ENCODE results near the gene ZRSR2. TPM values are rescaled to one million over a fixed set of nuclear protein-coding genes. Genes with fewer than 3 reads are reported as not detected.

ZRSR2 gene
- polyA plus RNA-seq, 1 donor from 2014 or later, result 11.2 TPM

DNA sequence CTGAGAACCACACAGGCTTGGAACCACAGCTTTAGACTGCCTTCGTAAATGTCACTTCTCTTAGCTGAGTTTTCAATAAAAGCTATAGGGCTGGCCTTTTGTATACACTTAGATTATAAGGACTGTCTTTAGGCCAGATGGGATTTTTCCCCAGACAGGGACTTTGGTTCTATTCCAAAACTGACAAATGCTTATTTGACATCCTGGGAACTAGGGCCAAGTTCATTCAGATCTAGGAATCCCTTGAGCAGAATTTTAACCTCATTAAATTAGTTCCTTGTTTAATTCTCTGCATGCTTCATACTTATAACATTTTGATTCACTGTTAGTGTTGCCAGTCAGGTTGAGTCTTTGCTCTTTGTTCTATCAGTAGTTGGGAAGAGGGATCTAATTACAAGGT lies 23.1 kb downstream of the ZRSR2 start:
- Histone ChIP-seq H3K9me2 (ENCODE audit: insufficient read depth, low read length) (no peaks in the 10 kb centered on the region), H4K20me1 (ENCODE audit: insufficient read depth) (no peaks in the 10 kb centered on the region), H3K27ac (ENCODE audit: low read length) (no peak overlapping the region), H3K9ac (ENCODE audit: low read length) (no peak overlapping the region), H3K79me2 (replicated peaks; ENCODE audit: insufficient read depth, low read length) (no peaks in the 10 kb centered on the region), H3F3A (ENCODE audit: insufficient read depth, low read length, poor library complexity, severe bottlenecking) (no peaks in the 10 kb centered on the region), H3K27me3 (ENCODE audit: insufficient read depth, low read depth, low read length) (no peaks in the 10 kb centered on the region), H2AFZ (ENCODE audit: low read depth, low read length) (no peak overlapping the region), H3K9me3 (ENCODE audit: low read length) (no peaks in the 10 kb centered on the region), H3K4me3 (ENCODE audit: low read length) (no peak overlapping the region), H3K4me2 (ENCODE audit: low read length) (no peak overlapping the region), H3K36me3 (ENCODE audit: insufficient read depth, low read length) (no peaks in the 10 kb centered on the region)
- TF ChIP-seq, protein P1, sequence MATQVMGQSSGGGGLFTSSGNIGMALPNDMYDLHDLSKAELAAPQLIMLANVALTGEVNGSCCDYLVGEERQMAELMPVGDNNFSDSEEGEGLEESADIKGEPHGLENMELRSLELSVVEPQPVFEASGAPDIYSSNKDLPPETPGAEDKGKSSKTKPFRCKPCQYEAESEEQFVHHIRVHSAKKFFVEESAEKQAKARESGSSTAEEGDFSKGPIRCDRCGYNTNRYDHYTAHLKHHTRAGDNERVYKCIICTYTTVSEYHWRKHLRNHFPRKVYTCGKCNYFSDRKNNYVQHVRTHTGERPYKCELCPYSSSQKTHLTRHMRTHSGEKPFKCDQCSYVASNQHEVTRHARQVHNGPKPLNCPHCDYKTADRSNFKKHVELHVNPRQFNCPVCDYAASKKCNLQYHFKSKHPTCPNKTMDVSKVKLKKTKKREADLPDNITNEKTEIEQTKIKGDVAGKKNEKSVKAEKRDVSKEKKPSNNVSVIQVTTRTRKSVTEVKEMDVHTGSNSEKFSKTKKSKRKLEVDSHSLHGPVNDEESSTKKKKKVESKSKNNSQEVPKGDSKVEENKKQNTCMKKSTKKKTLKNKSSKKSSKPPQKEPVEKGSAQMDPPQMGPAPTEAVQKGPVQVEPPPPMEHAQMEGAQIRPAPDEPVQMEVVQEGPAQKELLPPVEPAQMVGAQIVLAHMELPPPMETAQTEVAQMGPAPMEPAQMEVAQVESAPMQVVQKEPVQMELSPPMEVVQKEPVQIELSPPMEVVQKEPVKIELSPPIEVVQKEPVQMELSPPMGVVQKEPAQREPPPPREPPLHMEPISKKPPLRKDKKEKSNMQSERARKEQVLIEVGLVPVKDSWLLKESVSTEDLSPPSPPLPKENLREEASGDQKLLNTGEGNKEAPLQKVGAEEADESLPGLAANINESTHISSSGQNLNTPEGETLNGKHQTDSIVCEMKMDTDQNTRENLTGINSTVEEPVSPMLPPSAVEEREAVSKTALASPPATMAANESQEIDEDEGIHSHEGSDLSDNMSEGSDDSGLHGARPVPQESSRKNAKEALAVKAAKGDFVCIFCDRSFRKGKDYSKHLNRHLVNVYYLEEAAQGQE (IDR thresholded peaks at IDR 0.05; ENCODE audit: borderline replicate concordance), result no peak
- TF ChIP-seq SMC3 (conservative IDR thresholded peaks at IDR 0.05; ENCODE audit: poor library complexity), result no peak
- no peak for TF ChIP-seq RAD21 (conservative IDR thresholded peaks at IDR 0.05)
- TF ChIP-seq POLR2AphosphoS5 (IDR thresholded peaks at IDR 0.05), result no peak
- no peak for TF ChIP-seq TAF1 (IDR thresholded peaks at IDR 0.05; ENCODE audit: low read depth)
- no peak for TF ChIP-seq EP300 (conservative IDR thresholded peaks at IDR 0.05; ENCODE audit: poor library complexity, severe bottlenecking)
- TF ChIP-seq, protein P2, sequence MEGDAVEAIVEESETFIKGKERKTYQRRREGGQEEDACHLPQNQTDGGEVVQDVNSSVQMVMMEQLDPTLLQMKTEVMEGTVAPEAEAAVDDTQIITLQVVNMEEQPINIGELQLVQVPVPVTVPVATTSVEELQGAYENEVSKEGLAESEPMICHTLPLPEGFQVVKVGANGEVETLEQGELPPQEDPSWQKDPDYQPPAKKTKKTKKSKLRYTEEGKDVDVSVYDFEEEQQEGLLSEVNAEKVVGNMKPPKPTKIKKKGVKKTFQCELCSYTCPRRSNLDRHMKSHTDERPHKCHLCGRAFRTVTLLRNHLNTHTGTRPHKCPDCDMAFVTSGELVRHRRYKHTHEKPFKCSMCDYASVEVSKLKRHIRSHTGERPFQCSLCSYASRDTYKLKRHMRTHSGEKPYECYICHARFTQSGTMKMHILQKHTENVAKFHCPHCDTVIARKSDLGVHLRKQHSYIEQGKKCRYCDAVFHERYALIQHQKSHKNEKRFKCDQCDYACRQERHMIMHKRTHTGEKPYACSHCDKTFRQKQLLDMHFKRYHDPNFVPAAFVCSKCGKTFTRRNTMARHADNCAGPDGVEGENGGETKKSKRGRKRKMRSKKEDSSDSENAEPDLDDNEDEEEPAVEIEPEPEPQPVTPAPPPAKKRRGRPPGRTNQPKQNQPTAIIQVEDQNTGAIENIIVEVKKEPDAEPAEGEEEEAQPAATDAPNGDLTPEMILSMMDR (IDR thresholded peaks at IDR 0.05; ENCODE audit: poor library complexity, severe bottlenecking), result no peak
- TF ChIP-seq EZH2 (IDR thresholded peaks at IDR 0.05; ENCODE audit: borderline replicate concordance, insufficient read depth, low read length, poor library complexity, severe bottlenecking), result no peak
- TF ChIP-seq MXI1 (conservative IDR thresholded peaks at IDR 0.05; ENCODE audit: poor library complexity, severe bottlenecking), result no peak

DNA sequence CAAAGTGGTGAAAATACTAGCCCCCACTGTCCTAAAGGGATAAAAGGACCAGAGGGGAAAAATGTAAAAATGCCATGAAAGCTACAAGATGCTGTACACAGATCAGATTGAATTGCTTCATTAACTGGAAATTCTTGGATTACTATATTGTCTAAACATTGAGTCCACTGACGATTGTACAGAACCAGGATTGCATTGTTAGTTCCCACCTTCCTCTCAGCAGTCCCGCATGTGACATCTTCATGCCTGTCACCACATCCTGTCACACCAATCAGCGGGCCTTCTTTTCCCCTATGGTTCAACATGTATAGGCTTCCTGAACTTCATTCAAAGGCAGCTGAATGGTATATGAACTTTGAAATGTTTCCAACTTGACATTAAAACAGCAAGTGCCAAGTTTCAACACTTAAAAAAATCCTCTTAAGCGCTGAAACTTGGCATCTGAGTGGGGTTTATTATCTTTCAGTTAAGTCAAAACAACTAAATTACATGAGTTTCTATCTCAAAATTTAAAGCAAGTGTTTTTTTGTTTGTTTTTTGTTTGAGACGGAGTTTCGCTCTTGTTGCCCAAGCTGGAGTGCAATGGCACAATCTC lies 24.6 kb downstream of the ZRSR2 start:
- Histone ChIP-seq H3K4me2 (ENCODE audit: low read length) (no peak overlapping the region), H3F3A (ENCODE audit: insufficient read depth, low read length, poor library complexity, severe bottlenecking) (no peaks in the 10 kb centered on the region), H3K9me3 (ENCODE audit: low read length) (no peaks in the 10 kb centered on the region), H2AFZ (ENCODE audit: low read depth, low read length) (no peak overlapping the region), H3K27ac (ENCODE audit: low read length) (no peak overlapping the region), H3K4me3 (ENCODE audit: low read length) (no peak overlapping the region), H4K20me1 (ENCODE audit: insufficient read depth) (no peaks in the 10 kb centered on the region), H3K9me2 (ENCODE audit: insufficient read depth, low read length) (no peaks in the 10 kb centered on the region), H3K9ac (ENCODE audit: low read length) (no peak overlapping the region), H3K36me3 (ENCODE audit: insufficient read depth, low read length) (no peaks in the 10 kb centered on the region), H3K79me2 (replicated peaks; ENCODE audit: insufficient read depth, low read length) (no peaks in the 10 kb centered on the region), H3K27me3 (ENCODE audit: insufficient read depth, low read depth, low read length) (no peaks in the 10 kb centered on the region)
- TF ChIP-seq SMC3 (conservative IDR thresholded peaks at IDR 0.05; ENCODE audit: poor library complexity) (no peak), EP300 (conservative IDR thresholded peaks at IDR 0.05; ENCODE audit: poor library complexity, severe bottlenecking) (no peak), EZH2 (IDR thresholded peaks at IDR 0.05; ENCODE audit: borderline replicate concordance, insufficient read depth, low read length, poor library complexity, severe bottlenecking) (no peak)
- TF ChIP-seq, protein P2 (IDR thresholded peaks at IDR 0.05; ENCODE audit: poor library complexity, severe bottlenecking), result no peak
- TF ChIP-seq, protein P1 (IDR thresholded peaks at IDR 0.05; ENCODE audit: borderline replicate concordance), result no peak

All from neural cell (in vitro differentiated cells).